Fibroblast of gingiva (primary cell): ENCODE data around the gene POLR1C.
"Not testable (repeated sequence)": the region's sequence is repeated elsewhere in the genome, so short reads cannot be mapped to it uniquely, and the experiment has no call there.

Experiments
- DNase-seq: peaks from one replicate; pipeline ENCODE4 v3.0.0-alpha.2; 2011; ENCODE audit warnings: low read depth

The POLR1C gene

GRCh38 chr6:43492673-43493072, 24.2 kb upstream of the POLR1C start:
- DNase-seq = peak; percentile 22

- DNase-seq = no peak
Measured at GRCh38 chr6:43493230-43493629, 23.7 kb upstream of the POLR1C start.

GRCh38 chr6:43493833-43494232, 23.1 kb upstream of the POLR1C start:
- no peak for DNase-seq

GRCh38 chr6:43494321-43494720, 22.6 kb upstream of the POLR1C start:
- no peak for DNase-seq

GRCh38 chr6:43494766-43495165, 22.1 kb upstream of the POLR1C start:
- no peak for DNase-seq

- DNase-seq = peak; percentile 27
Measured at GRCh38 chr6:43495409-43495941, 21.4 kb upstream of the POLR1C start.

GRCh38 chr6:43496370-43497128, 20.3 kb upstream of the POLR1C start:
- peak; percentile 35 for DNase-seq

- no peak for DNase-seq
Measured at GRCh38 chr6:43497129-43497396, 19.8 kb upstream of the POLR1C start.

GRCh38 chr6:43497689-43498088, 19.2 kb upstream of the POLR1C start:
- no peak for DNase-seq

- not testable (repeated sequence) for DNase-seq
Measured at GRCh38 chr6:43498291-43498690, 18.6 kb upstream of the POLR1C start.

- no peak for DNase-seq
Measured at GRCh38 chr6:43499028-43499815, 17.7 kb upstream of the POLR1C start.

- no peak for DNase-seq
Measured at GRCh38 chr6:43500921-43501320, 16.0 kb upstream of the POLR1C start.

- no peak for DNase-seq
Measured at GRCh38 chr6:43502666-43503065, 14.2 kb upstream of the POLR1C start.

GRCh38 chr6:43503443-43503842, 13.4 kb upstream of the POLR1C start:
- no peak for DNase-seq

- no peak for DNase-seq
Measured at GRCh38 chr6:43504756-43505593, 11.9 kb upstream of the POLR1C start.

GRCh38 chr6:43505718-43506117, 11.2 kb upstream of the POLR1C start:
- no peak for DNase-seq

GRCh38 chr6:43506171-43506570, 10.7 kb upstream of the POLR1C start:
- no peak for DNase-seq

GRCh38 chr6:43506667-43507471, 10.0 kb upstream of the POLR1C start:
- peak; percentile 72 for DNase-seq

- no peak for DNase-seq
Measured at GRCh38 chr6:43508481-43509141, 8.3 kb upstream of the POLR1C start.

GRCh38 chr6:43509142-43509983, 7.5 kb upstream of the POLR1C start:
- no peak for DNase-seq
